CD4-positive, alpha-beta T cell treated with Interleukin-10 for 1 hour (primary cell): Measurements from ENCODE around the gene YPEL5.

Experiments used
- DNase-seq: peaks from one replicate; pipeline ENCODE4 v3.0.0-alpha.2; 2020

The YPEL5 gene

DNA sequence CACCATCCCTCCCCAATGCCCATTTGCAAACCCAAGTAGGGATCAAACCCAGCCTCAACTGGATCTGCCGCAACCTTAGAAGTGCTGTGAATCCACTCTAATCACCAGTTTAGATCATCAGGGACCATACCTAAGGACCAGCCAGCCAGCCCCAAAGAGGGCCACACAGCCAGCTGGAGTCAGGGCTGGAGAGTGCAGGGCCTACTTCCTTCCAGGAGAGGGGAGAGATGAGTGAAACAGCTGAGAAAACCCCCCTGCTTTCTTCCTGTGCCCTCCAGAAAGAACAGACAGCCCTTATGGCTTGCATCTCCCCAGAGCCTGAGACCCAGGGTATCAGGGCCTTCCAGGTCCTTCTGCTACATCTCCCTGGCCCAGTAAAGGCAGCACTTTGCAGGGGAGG lies 25.8 kb downstream of the YPEL5 start:
- no peak for DNase-seq

DNA sequence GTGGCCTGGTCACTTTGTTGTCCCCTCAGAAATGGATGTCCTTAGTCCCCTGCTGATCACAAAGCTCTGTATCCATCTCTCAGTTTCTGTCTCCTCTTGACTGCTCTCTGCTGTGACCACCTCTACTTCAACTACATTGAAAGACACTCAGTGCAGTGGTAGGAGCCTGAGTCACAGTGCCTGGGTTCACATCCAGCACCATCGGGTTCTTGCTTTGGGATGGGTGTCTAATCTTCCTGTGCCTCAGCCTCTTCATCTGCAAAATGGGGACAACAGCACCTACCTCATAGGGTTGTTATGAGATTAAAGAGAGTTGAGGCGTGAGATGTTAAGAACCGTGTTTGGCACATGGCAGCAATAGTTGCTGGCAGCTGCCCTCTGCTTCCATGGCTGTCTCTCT lies 30.6 kb downstream of the YPEL5 start:
- no peak for DNase-seq

DNA sequence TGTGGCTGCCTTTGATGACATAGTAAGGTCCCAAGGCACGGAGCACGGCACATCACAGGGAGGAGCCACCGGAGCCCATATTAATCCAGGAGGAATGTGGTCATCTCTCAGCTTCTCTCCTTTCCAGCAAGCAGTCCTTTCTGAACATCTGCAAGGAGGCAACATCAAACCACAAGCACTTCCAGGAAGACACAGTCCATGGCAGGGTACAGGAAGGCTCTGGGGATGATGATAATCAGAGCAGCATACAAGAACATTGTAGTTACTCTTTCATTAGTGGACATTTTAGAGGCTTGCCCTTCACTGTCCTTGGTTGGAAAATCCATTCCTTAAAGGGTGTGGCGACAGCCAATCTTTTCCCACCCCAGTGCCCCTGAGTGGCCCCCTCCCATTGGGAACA lies 31.1 kb downstream of the YPEL5 start:
- no peak for DNase-seq

DNA sequence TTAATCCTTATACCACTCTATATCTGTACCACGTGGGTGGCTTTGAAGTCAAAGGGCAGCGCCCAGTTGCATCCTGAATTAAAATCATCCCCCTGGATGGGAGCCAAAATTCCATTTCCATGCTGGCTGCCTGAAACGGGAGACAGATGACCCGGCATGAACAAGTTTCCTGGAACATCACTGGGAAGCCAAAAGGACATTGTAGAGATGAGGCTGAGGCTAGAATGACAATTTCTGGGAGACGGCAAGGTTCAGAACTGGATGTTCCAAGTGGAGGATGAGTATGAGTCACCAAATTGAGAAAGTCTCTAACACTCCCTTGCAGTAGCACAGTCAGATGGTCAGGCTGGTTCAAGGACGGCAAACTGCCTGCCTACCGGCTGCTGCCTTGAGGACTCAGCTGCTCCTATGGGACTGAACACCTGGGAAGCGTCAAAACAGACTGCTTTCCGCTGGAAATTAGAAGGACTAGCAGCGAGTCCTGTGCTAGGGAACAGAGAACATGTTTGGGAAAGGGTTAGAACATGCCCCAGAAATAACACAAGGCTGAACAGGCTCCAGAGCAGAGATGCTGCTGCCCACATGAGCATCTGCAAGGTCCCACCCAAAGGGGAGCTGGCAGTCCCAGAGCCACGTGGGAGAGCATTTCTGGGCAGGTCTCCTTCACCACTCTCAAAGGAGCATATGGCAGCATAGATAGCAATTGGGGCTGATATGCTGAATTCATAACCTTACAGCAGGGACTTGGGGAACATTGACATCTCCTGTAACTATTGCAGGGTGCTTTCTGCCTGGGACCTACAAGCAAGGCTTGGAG lies 32.0 kb downstream of the YPEL5 start:
- no peak for DNase-seq

DNA sequence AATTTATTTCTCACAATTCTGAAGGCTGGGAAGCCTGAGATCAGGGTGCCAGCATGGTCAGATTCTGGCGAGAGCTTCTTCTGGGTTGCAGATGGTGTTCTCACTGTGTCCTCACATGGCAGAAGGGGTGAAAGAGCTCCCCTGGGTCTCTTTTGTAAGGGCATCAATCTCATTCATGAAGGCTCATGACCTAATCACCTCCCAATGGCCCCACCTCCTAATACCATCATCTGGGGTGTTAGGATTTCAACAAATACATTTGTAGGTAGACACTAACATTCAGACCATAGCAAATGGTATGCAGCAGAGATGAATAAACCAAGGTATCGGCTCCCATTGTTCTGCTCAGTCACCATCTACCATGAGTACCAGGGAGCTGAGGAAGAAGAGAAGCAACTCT lies 32.7 kb downstream of the YPEL5 start:
- DNase-seq: no peak

DNA sequence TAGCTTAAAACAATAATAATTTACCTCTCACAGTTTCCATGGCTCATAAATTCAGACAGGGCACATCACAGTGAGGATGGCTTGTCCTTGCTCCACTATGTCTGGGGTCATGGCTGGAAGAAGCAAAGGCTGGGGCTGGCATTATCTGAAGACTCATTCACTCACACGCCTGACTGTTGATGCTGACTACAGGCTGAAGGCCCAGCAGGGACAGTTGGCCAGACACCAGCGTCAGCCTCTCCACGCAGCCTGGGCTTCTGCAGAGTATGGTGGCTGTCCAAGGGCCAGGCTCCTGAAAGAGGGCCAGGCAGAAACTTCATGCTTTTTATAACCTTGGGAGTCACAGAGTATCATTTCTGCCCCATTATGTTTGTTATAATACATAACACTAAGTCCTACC lies 33.4 kb downstream of the YPEL5 start:
- DNase-seq: no peak

DNA sequence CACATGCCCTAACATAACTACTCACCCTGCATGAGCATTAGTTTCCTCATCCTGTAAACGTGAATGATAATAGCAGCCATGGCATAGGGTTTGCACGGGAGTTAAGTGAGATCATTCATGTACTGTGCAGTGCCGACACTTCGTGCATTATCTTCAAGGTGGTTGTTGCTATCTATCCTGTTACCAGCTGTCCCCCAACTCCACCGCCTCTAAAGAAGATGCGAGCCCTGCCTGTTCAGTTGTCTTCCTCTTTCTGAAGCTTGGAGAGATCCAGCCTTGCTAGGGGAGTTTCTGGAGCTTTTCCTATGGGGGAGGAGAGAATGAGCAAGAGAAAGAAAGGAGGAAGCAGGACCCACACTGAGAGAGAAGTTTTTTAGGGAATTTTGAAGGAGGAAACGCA lies 34.4 kb downstream of the YPEL5 start:
- DNase-seq: no peak

DNA sequence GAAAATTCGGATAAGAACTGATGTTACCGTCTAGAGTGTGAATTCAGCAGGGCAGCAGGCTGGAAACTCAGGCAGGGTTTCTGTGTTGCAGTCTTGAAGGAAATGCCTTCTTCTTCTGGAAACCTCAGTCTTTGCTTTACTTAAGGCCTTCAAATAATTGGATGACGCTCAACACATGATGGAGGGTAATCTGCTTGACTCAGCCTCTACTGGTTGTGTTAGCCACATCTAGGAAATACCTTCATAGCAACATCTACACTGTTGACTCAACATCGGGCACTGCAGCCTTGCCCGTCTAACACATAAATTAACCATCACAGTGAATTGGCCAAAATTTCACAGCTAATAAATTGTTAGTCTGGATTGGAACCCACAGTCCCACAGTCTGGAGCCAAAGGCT lies 37.2 kb downstream of the YPEL5 start:
- DNase-seq: no peak

DNA sequence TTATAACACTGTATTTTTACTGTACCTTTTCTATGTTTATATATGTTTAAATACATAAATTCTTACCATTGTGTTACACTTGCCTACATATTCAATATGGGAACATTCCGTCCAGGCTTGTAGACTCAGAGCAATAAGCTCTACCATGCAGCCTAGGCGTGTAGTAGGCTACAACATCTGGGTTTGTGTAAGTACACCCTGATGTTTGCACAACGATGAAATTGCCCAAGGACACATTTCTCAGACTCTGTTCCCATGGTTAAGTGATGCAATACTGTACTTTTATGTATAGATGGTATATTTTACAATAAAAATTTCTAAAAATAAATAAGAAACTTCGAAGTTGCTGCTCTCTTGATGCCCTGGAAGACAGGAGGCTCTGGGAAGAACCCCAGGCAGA lies 38.4 kb downstream of the YPEL5 start:
- DNase-seq: no peak

DNA sequence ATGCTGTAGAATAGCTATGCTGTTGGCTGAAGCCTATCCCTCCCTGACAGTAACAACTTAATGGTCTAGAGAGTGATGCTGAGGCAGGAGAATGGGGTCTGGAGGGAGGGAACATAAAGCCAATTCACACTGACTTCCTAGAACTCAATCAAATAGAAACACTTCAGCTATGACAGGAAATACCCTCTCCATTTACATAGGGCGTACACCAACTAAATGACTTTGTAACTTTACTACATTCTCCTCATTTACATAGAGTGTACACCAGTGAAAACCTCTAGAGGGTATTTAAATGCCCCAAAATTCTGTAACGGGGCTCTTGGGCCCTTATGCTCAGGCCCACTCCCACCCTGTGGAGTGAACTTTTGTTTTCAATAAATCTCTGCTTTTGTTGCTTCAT lies 41.5 kb downstream of the YPEL5 start:
- no peak for DNase-seq

DNA sequence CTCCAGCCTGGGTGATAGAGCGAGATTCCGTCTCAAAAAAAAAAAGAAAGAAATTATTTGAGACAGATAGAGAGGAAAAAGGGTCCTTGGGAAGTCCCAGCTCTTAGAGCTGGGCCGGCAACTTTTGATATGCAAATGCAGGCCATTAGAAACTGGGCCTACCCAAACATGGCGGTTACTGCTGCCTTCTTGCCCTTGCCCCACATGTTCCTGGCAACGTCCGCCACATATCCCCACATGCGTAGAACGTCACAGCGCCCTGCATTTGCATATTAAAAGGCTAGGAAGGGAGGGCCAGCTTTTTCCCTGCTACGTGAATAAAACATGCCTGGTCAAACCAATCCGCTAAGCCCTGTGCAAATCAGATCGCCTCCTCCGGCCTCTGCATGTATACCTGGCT lies 43.8 kb downstream of the YPEL5 start:
- no peak for DNase-seq

DNA sequence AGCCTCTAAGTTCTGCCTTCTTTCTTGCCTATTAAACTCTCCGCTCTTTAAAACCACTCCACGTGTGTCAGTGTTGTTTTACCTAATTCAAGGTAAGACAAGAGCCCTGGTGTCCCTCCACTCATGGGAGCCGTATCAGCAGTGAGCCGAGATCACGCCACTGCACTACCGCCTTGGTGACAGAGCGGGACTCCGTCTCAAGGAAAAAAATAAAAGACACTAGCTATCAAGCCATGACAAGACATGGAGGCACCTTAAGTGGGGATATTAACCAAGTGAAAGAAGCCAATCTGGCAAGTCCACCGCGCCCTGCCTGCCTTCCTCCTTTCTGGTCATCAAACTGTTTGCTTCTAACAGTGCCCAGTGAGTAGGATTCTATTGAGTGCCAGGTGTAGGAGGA lies 44.3 kb downstream of the YPEL5 start:
- no peak for DNase-seq

DNA sequence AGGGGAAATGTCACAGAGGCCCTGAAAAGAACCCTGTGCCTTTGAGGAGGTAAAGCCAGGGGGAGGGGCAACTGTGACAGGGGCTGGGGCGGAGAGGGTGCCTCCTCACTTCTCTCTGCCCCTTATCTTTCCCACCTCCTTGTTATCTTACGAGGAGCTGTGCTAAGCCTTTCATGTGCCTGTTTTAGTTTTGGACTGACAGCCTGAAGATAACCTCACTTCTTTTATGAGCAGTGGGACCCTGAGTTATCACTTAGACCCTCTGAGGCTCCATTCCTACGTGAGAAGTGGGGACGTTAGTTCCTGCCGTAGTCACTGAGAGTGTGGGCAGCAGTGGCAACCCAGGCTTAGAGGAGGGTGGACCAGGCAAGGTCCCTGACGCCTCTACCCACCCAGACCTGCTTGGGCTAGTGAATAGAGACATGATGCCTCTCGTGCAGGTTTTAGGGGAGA lies 45.0 kb downstream of the YPEL5 start:
- no peak for DNase-seq

DNA sequence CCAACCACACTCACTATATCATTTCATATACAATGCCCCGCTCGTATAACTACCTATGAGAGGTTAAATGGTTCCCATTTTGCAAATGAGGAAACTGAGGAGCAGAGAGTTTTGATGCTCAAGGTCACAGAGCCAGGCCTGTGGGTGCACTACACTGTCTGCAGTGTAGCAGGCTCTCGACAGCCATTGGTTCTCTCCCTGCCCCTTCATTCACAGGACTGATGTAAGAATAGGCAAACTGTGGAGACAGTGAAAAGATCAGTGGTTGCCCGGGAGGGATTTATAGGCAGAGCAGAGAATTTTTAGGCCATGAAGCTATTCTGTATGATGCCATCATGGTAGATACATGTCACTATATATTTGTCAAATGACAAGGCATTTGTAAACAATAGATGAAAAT lies 45.5 kb downstream of the YPEL5 start:
- no peak for DNase-seq

DNA sequence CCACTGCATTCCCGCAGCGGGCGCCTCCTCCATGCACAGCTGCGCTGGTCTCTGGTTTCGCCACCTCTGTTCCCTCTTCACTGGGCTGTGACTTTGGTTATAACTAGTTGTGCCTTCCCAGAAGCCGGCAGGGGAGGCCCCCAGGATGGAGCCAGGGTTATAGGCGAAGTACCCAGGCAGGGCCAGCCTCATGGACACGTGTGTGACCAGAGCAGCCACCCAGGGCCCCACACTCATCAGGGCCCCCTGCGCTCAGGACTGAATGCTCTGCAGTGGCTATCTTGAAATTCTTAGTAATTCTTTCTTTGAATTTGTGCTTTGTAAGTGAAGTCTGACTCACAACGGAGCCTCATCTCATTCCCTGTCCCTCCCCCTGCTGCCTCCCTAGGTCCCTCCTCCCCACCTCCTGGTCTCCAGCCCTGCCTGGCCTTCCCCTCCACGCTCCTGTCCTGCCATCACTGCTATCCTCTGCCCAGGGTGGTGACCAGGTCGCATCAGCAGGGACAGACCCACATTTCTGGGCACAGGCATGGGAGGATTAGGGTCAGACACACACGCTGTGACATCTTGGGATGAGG lies 46.4 kb downstream of the YPEL5 start:
- DNase-seq: no peak

DNA sequence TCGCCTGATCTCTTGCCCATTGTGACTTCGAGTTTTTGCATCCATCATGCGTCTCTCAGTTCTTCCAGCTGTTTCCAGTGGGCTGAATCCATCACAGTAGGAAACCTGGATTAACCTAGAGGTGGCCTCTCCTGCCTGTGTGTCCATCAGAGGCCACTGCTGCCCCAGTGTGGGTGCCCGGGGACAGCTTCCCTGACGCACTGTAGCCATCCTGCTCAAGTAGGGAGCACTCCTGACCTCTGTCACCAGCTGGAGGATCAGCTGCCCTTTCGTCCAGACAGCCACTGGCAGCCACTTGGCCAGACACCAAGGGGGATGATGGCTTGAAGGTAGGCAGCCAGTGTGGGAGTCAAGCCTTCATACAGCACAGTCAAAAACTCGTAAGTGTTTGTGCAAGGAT lies 47.6 kb downstream of the YPEL5 start:
- no peak for DNase-seq

DNA sequence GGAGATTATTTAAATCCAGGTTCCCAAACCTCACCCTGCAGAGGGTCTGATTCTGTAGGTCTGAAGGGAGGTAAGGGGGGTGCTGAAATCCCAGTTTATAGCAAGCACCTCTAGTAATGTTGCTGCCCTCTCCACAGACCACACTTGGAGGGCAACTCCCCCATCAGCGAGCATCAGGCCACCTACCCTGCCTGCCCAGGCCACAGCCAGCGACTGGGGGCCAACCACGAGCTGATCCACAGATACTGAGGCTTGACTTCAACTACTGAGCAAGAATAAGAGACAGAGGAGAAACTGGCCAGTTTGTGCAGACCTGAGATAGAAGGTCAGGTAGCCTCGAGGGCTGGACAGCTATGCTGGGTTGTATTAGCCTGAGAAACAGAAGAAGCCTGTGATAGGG lies 48.2 kb downstream of the YPEL5 start:
- no peak for DNase-seq

DNA sequence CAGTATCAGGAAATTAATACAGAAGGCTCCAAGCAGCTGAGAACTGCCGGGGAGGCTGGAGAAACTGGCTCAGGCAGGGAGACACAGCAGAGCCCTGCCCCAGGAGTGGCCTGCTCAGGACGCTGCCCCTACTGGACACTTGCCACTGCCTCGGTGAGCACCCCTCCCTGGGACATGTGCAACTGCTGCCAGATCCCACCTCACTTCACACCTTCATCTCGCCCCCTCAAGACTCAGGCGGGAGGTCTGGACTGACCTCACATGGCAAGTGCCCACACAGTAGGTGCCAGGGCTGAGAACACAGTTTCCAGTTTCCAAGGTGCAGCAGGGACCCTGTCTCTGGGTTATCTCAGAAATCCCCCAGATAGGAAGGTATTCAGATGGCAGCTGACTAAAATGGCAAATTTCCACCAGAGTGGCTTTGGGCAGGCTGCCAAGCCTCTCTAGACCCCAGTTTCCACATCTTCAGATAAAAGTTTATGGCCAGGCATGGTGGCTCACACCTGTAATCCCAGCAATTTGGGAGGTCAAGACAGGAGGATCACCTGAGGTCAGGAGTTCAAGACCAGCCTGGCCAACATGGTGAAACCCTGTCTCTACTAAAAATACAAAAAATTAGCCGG lies 50.9 kb downstream of the YPEL5 start:
- DNase-seq: no peak

DNA sequence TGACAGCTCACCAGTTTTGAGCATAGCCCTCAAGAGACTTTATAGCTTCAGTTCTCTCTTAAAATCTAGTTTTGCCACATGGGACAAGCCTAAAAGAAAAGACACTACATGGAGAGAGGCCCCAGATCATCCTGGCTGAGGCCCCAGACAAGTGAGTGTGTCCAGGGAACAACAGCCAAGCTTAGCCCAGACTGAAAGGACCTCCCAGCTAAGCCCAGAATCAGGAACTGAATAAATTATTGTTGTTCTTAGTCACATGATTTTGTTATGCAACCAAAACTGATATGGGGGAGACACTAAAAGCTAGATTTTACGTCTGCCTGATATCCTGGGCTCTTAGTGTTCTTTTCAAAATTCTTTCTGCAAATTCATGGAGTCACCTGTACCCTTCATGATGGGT lies 55.2 kb downstream of the YPEL5 start:
- DNase-seq: no peak

DNA sequence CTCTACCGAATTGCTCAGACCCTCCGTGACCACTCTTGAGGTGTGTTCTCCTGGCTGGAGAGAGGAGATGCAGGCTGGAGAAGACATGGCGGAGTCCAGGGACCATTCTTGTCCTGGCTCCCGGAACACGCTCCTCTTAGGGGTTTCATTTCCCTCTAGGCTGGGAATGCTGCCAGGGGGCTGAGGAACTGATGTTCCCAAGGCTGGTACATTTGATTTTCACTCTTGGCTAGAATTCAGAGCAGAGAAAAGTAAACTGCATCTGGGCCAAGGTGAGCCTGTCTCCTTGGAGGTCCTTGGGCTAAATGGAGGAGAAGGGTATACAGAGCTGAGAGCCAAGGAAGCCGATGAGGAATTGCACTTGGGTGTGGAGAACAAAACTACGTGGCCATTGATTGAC lies 56.3 kb downstream of the YPEL5 start:
- no peak for DNase-seq

DNA sequence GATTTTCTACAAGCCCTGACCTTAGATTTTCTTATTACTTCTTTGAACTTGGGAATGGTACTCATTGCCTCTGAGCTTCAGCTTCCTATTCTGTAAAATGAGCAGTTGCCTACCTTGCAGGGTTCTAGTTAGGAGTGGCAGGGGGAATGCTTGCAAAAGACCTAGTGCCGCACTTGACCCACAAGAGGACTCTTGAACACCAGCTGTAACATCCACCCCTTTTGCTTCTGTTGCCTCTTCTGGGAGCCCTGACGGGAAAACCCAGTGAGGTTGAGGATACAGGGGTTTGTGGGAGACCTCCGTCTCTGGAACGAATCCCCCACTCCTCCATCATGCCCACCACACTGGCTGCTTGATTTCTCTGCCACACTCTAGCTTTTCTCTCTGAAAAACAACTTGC lies 57.5 kb downstream of the YPEL5 start:
- no peak for DNase-seq

DNA sequence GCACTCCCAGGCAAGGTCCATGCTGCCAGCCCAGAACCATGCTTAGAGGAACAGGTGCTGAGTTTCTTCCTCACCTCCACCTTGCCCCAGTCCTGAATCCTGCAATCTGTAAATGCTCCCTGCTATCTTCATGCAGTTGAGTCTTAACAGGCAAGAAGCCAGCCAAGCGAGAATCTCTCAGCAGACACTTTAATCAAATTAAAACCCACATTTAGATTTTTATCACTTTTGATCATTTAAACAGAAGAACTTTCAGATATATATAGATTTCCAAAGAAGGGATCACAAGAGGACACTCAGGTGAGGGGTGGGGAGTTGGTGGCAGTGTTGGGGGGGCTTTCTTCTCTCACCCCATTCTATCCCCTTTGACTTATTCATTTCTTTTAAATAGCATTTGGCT lies 58.6 kb downstream of the YPEL5 start:
- no peak for DNase-seq

DNA sequence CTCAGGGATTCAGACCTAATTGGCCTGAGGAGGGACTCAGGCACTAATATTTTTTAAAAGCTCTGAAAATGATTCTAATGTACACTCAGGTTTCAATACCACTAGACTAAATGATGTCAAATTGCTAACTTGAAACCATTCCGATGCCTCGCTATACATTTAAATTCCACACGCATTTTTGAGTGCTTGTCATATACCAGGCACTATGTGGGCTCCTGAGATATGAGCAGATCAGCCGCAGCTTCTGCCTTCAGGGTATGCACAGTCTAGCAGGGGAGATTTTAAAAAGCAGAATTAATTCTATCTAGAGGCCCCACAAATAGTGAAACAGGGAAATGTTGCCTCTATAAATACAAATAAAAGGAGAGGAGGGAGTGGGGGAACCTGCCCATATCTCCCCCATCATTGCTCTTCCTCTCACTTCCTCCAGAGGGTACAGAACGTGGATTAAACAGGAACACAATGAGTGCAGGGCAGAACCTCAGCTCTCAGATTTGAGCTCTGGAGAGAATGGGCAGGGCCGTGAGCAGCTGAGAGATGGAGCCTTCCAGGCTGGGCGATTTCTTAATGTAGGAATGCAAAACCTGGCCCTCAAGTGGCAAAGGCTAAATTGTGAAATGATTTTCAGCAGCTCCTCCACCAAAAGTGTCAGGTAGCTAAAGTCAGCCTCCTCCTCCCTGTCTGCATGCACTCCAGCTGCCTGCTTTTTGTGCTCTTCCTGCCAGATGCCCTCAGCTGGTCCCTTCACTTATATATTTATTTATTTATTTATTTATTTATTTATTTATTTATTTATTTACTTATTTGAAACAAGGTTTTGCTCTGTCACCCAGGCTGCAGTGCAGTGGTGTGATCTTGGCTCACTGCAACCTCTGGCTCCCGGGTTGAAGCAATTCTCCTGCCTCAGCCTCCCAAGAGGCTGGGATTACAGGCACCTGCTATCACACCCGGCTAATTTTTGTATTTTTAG lies 59.9 kb downstream of the YPEL5 start:
- DNase-seq: no peak
